ENCODE data around the gene RAD51B. TPM values are rescaled to one million over a fixed set of nuclear protein-coding genes. Genes with fewer than 3 reads are reported as not detected.

RAD51B gene
- total RNA-seq, 1 donor from 2014 or later, result 38.6 TPM

DNA sequence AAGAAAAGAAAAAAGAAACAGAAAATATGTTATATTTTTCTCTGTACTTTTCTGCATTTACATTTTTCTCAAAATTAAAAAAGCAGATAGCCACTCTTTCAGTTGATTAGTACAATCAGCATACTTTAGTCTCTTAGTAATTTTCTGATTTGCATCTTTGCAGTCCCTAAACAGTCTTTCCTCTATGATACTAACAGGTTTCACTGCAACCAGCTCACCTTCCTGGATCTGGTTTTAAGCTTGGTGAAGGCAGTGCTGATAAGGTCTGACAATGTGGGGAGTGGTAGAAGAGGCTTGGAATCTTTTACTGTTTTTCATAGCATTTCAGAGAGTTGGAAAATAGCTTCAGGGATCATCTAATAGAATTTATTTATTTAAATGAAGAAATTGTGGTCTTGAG lies 515.7 kb downstream of the RAD51B start:
- Histone ChIP-seq H3K36me3 (ENCODE audit: control insufficient read depth in 3 of 3, insufficient read depth in 3 of 3, low read length in 3 of 3) (no peaks in the 10 kb centered on the region), H3K9ac (ENCODE audit: low read depth in 1 of 3, low read length in 3 of 3) (no peak overlapping the region)

DNA sequence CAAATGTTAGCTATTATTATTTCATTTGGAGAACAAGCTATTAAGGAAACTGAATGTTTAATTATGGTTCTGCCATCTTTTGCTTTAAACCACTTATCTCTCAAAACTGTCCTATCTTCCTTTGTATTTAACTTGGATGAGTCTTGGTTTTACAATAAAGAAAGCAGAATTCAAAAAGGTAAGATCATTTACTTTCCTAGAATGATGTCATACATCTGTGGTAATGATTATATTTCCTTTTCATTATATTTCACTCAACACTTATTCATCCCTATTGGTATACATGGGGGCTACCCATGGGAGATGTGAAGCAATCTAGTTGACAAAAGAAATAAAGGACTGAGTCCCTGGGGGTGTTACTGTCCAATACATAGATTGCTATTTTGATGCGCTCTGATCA lies 516.6 kb downstream of the RAD51B start:
- Histone ChIP-seq H3K9me3 (ENCODE audit: control insufficient read depth in 3 of 3, low read length in 3 of 3) (no peaks in the 10 kb centered on the region), H3K27ac (ENCODE audit: low read depth, low read length) (no peak overlapping the region), H3K4me3 (ENCODE audit: low read length in 3 of 3) (no peak overlapping the region), H3K27me3 (ENCODE audit: control insufficient read depth in 3 of 3, insufficient read depth in 3 of 3, low read length in 3 of 3) (no peaks in the 10 kb centered on the region), H3K4me1 (ENCODE audit: control insufficient read depth in 3 of 3, insufficient read depth in 3 of 3, low read length in 3 of 3) (no peaks in the 10 kb centered on the region), H3K36me3 (ENCODE audit: control insufficient read depth in 3 of 3, insufficient read depth in 3 of 3, low read length in 3 of 3) (no peaks in the 10 kb centered on the region), H3K9ac (ENCODE audit: low read depth in 1 of 3, low read length in 3 of 3) (no peak overlapping the region)

More for the DNA sequence above, 515.7 kb downstream of the RAD51B start:
- H3K4me3 ChIP-seq (ENCODE audit: low read length in 3 of 3), result no peak overlapping the region
- no peak overlapping the region for H3K27ac ChIP-seq (ENCODE audit: low read depth, low read length)
- no peaks in the 10 kb centered on the region for H3K9me3 ChIP-seq (ENCODE audit: control insufficient read depth in 3 of 3, low read length in 3 of 3)
- H3K27me3 ChIP-seq (ENCODE audit: control insufficient read depth in 3 of 3, insufficient read depth in 3 of 3, low read length in 3 of 3), result no peaks in the 10 kb centered on the region
- no peaks in the 10 kb centered on the region for H3K4me1 ChIP-seq (ENCODE audit: control insufficient read depth in 3 of 3, insufficient read depth in 3 of 3, low read length in 3 of 3)

DNA sequence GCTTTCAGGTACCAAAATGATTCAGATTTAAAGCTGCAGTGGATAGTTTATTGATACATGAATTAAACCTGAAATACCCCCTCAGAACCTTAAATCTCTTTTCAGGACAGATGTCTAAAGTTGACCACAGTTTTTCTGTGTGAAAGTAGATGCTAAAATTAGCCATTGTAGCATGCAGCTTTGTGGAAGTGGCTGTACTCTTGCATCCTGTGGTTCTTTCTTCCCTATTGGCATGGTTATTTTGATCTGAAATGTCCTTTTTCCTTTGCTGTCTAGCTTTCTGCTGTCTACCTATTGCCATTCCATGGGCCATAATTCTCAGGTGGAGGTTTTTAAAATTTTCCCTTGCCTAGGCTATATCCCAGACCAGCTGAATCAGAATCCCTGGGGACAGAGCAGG lies 517.7 kb downstream of the RAD51B start:
- H3K4me1 ChIP-seq (ENCODE audit: control insufficient read depth in 3 of 3, insufficient read depth in 3 of 3, low read length in 3 of 3), result no peaks in the 10 kb centered on the region
- no peak overlapping the region for H3K27ac ChIP-seq (ENCODE audit: low read depth, low read length)
- no peak overlapping the region for H3K9ac ChIP-seq (ENCODE audit: low read depth in 1 of 3, low read length in 3 of 3)
- no peaks in the 10 kb centered on the region for H3K27me3 ChIP-seq (ENCODE audit: control insufficient read depth in 3 of 3, insufficient read depth in 3 of 3, low read length in 3 of 3)
- H3K4me3 ChIP-seq (ENCODE audit: low read length in 3 of 3), result no peak overlapping the region
- H3K36me3 ChIP-seq (ENCODE audit: control insufficient read depth in 3 of 3, insufficient read depth in 3 of 3, low read length in 3 of 3), result no peaks in the 10 kb centered on the region
- no peaks in the 10 kb centered on the region for H3K9me3 ChIP-seq (ENCODE audit: control insufficient read depth in 3 of 3, low read length in 3 of 3)

DNA sequence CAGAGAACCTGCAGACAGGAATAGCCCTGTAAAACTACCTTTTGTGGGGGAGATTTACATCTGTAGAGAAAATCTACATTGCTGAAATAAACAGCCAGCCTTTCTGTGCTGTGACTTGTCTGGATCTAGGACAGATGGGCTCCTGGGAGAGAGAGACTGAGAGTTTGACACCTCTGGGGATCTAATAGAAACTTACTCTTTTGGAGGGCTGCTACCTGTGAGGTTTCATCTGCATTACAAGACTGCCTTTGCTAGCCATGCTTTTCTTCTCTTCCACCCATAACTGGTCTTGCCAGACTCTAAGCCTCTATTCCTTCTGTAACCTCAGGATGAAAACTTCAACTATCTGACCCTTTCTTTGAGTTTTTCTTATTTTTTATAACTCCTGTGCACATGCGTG lies 520.7 kb downstream of the RAD51B start:
- H3K4me3 ChIP-seq (ENCODE audit: low read length in 3 of 3), result no peak overlapping the region
- H3K27me3 ChIP-seq (ENCODE audit: control insufficient read depth in 3 of 3, insufficient read depth in 3 of 3, low read length in 3 of 3), result no peaks in the 10 kb centered on the region
- no peaks in the 10 kb centered on the region for H3K36me3 ChIP-seq (ENCODE audit: control insufficient read depth in 3 of 3, insufficient read depth in 3 of 3, low read length in 3 of 3)
- H3K4me1 ChIP-seq (ENCODE audit: control insufficient read depth in 3 of 3, insufficient read depth in 3 of 3, low read length in 3 of 3), result no peaks in the 10 kb centered on the region
- no peak overlapping the region for H3K27ac ChIP-seq (ENCODE audit: low read depth, low read length)
- no peaks in the 10 kb centered on the region for H3K9me3 ChIP-seq (ENCODE audit: control insufficient read depth in 3 of 3, low read length in 3 of 3)
- H3K9ac ChIP-seq (ENCODE audit: low read depth in 1 of 3, low read length in 3 of 3), result no peak overlapping the region

DNA sequence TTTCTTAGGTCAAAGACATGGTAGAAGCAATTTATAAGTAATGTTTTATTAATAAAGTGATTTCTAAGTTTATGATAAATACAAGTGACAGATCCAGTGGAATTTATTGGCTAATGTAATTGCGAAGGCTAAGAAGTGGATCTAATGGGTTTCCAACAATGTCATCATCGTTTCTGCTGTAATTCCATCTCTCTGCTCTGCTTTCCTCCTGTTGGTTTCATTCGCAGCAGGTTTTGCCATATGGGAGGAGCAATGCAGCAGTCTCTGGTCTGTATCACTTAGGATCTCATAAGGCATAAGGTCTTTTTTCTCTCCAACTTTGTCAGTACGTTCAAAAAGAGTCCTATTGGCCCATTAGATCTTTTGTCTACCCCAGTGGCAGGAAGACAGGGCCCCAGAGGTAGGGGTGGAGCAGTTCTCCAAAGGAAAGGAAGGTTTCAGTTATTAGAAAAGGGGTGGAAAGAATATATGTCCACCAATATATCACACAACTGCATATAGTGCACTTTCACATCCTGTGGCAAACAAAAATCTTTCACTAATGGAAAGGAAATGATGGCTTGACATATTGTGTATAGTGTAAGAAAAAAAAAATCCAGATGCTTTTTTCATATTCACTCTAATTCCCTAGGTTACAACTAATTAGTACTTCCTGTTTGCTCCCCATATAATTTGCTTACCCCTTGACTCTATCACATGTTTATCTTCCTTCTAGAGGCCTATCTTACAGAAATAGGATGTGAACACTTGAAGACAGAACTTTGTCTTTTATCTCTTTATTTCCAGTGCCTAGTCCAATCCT lies 522.0 kb downstream of the RAD51B start:
- Histone ChIP-seq H3K4me1 (ENCODE audit: control insufficient read depth in 3 of 3, insufficient read depth in 3 of 3, low read length in 3 of 3) (no peaks in the 10 kb centered on the region), H3K27me3 (ENCODE audit: control insufficient read depth in 3 of 3, insufficient read depth in 3 of 3, low read length in 3 of 3) (no peaks in the 10 kb centered on the region), H3K9ac (ENCODE audit: low read depth in 1 of 3, low read length in 3 of 3) (no peak overlapping the region), H3K9me3 (ENCODE audit: control insufficient read depth in 3 of 3, low read length in 3 of 3) (no peaks in the 10 kb centered on the region), H3K36me3 (ENCODE audit: control insufficient read depth in 3 of 3, insufficient read depth in 3 of 3, low read length in 3 of 3) (no peaks in the 10 kb centered on the region), H3K4me3 (ENCODE audit: low read length in 3 of 3) (no peak overlapping the region), H3K27ac (ENCODE audit: low read depth, low read length) (no peak overlapping the region)

DNA sequence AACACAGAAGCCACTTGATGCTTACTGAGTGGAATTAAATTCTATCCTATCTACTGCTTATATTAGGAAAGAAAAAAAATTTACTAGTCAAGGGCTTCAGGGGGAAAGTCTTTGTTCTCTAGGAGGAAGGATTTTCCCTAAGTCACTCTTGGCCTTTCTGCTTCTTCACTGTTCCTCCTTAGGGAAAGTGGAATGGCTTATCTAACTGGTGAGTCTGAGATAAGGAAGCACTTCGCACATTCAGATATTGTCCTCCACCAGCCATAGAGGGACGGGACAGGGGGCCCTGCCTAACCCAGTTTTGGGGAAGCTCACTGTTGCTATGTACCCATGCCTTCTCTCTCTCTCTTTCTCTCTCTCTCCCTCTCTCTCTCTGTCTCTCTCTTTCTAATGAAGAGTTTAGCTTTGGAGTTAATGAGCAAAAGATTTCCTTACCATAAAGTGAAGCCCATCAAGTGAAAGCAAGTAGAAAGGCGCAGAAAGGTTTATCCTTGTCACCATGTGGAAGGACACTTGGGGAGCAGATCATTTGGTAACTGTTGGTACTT lies 522.7 kb downstream of the RAD51B start:
- no peak overlapping the region for H3K27ac ChIP-seq (ENCODE audit: low read depth, low read length)
- H3K36me3 ChIP-seq (ENCODE audit: control insufficient read depth in 3 of 3, insufficient read depth in 3 of 3, low read length in 3 of 3), result no peaks in the 10 kb centered on the region
- H3K4me1 ChIP-seq (ENCODE audit: control insufficient read depth in 3 of 3, insufficient read depth in 3 of 3, low read length in 3 of 3), result no peaks in the 10 kb centered on the region
- no peak overlapping the region for H3K4me3 ChIP-seq (ENCODE audit: low read length in 3 of 3)
- H3K9ac ChIP-seq (ENCODE audit: low read depth in 1 of 3, low read length in 3 of 3), result no peak overlapping the region
- H3K27me3 ChIP-seq (ENCODE audit: control insufficient read depth in 3 of 3, insufficient read depth in 3 of 3, low read length in 3 of 3), result no peaks in the 10 kb centered on the region
- H3K9me3 ChIP-seq (ENCODE audit: control insufficient read depth in 3 of 3, low read length in 3 of 3), result no peaks in the 10 kb centered on the region

DNA sequence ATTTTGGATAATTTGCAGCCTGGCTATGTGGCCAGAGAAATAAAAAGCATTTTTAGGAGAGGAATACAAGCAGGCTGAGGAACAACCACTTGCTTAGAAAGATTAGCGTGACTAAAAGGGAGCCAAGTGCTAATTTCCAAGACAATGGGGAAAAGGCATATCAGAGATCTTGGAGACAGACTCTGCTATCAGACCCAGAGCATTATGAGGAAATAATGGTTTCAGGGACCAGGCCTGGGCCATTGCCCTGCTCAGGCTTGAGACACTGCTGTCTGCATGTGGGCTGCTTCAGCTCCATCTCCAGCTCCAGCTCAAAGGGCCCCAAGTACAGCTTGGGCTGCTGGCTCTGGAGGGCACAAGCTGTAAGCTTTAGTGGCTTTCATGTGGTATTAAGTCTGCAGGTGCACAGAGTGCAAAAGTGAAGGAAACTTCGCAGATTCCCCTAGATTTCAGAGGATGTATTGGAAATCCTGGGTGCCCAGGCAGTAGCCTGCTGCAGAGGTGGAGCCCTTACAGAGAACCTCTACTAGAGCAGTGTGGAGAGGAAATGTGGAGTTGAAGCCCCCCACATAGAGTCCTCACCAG lies 524.0 kb downstream of the RAD51B start:
- no peak overlapping the region for H3K4me3 ChIP-seq (ENCODE audit: low read length in 3 of 3)
- no peaks in the 10 kb centered on the region for H3K36me3 ChIP-seq (ENCODE audit: control insufficient read depth in 3 of 3, insufficient read depth in 3 of 3, low read length in 3 of 3)
- H3K27ac ChIP-seq (ENCODE audit: low read depth, low read length), result no peak overlapping the region
- H3K4me1 ChIP-seq (ENCODE audit: control insufficient read depth in 3 of 3, insufficient read depth in 3 of 3, low read length in 3 of 3), result no peaks in the 10 kb centered on the region
- no peaks in the 10 kb centered on the region for H3K27me3 ChIP-seq (ENCODE audit: control insufficient read depth in 3 of 3, insufficient read depth in 3 of 3, low read length in 3 of 3)
- H3K9ac ChIP-seq (ENCODE audit: low read depth in 1 of 3, low read length in 3 of 3), result no peak overlapping the region
- no peaks in the 10 kb centered on the region for H3K9me3 ChIP-seq (ENCODE audit: control insufficient read depth in 3 of 3, low read length in 3 of 3)

DNA sequence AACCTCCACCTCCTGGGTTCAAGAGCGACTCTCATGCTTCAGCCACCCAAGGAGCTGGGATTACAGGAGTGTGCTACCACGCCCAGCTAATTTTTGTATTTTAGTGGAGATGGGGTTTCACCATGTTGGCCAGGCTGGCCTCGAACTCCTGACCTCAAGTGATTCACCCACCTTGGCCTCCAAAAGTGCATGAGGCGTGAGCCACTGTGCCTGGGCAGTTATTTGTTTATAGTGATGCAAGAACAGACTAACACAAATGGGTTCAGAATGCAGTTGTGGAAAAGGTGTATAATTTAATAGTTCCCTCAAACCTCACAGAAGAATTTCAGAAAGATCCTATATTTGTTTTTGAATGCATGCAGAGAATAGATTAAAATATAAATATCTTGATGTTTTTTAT lies 526.2 kb downstream of the RAD51B start:
- H3K27me3 ChIP-seq (ENCODE audit: control insufficient read depth in 3 of 3, insufficient read depth in 3 of 3, low read length in 3 of 3), result no peaks in the 10 kb centered on the region
- no peak overlapping the region for H3K9ac ChIP-seq (ENCODE audit: low read depth in 1 of 3, low read length in 3 of 3)
- no peaks in the 10 kb centered on the region for H3K36me3 ChIP-seq (ENCODE audit: control insufficient read depth in 3 of 3, insufficient read depth in 3 of 3, low read length in 3 of 3)
- H3K4me1 ChIP-seq (ENCODE audit: control insufficient read depth in 3 of 3, insufficient read depth in 3 of 3, low read length in 3 of 3), result no peaks in the 10 kb centered on the region
- no peaks in the 10 kb centered on the region for H3K9me3 ChIP-seq (ENCODE audit: control insufficient read depth in 3 of 3, low read length in 3 of 3)
- no peak overlapping the region for H3K27ac ChIP-seq (ENCODE audit: low read depth, low read length)
- H3K4me3 ChIP-seq (ENCODE audit: low read length in 3 of 3), result no peak overlapping the region

DNA sequence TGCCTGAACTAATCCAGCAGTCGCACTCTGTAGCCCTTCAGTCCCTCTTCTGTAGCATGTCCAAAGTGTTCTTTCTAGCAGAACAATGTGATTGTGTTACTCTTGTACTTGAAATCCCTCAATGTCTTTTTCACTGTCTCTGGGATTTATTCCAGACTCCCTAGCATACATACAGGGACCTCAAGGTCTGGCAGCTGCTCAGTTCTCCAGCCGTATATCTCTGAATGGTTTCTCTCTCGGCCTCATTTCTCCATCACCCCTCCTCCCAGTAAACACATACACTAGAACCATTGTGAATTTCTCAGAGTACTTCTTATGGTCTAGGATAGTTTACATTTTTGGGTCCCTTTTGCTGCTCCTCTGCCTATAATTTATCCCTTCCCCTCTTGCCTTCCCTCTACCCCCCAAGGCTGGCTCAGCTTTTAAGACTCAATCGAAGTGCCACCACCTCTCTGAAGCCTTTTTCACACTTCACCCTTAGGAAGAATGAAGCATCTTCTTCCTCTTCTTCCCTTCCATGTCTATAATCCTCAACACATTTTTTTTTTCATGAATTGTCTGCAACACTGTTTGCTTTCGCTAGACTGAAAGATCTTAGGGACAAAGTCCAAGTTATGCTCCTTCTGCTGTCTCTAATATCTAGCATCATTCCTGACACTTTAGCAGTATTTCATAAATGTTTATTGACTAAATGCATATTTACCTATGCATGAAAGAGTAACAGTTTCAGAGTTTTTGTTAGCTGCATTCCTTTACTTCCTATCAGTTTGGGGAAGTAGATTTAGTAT lies 527.2 kb downstream of the RAD51B start:
- no peaks in the 10 kb centered on the region for H3K36me3 ChIP-seq (ENCODE audit: control insufficient read depth in 3 of 3, insufficient read depth in 3 of 3, low read length in 3 of 3)
- H3K9ac ChIP-seq (ENCODE audit: low read depth in 1 of 3, low read length in 3 of 3), result no peak overlapping the region
- H3K9me3 ChIP-seq (ENCODE audit: control insufficient read depth in 3 of 3, low read length in 3 of 3), result no peaks in the 10 kb centered on the region
- peak overlapping the region; percentile 9 for H3K27ac ChIP-seq (ENCODE audit: low read depth, low read length)
- H3K4me3 ChIP-seq (ENCODE audit: low read length in 3 of 3), result no peak overlapping the region
- no peaks in the 10 kb centered on the region for H3K4me1 ChIP-seq (ENCODE audit: control insufficient read depth in 3 of 3, insufficient read depth in 3 of 3, low read length in 3 of 3)
- no peaks in the 10 kb centered on the region for H3K27me3 ChIP-seq (ENCODE audit: control insufficient read depth in 3 of 3, insufficient read depth in 3 of 3, low read length in 3 of 3)
